Uterus (tissue), 4 donors: ENCODE results near the gene F3. TPM values are rescaled to one million over a fixed set of nuclear protein-coding genes. Genes with fewer than 3 reads are reported as not detected.
A peak's percentile ranks its signal among the peaks of the same experiment; 100 is the strongest.

Experiments used
- DNase-seq, 2 donors: peaks; one replicate each; pipeline ENCODE4 v3.0.0-alpha.2; 2019 to 2020
- H3K27ac ChIP-seq, 2 donors: fragments of 200-600 bp; sonication (generic); 1 replicate in 1 of 2; 2 replicates in 1 of 2; pipeline ENCODE4 v1.5.1; 2016 to 2018
- H3K27me3 ChIP-seq, 2 donors: fragments of 200-600 bp; sonication (generic); one replicate each; pipeline ENCODE4 v1.5.1; 2018 to 2019; ENCODE audit warnings: control low read depth in 1 of 2
- H3K36me3 ChIP-seq, 2 donors: fragments of 200-600 bp; sonication (generic); one replicate each; pipeline ENCODE4 v1.5.1; 2019; ENCODE audit warnings: control low read depth in 1 of 2
- H3K4me1 ChIP-seq, 2 donors: fragments of 200-600 bp; sonication (generic); one replicate each; pipeline ENCODE4 v1.5.1; 2018 to 2019; ENCODE audit warnings: control low read depth in 1 of 2
- H3K4me3 ChIP-seq, 2 donors: fragments of 200-600 bp; sonication (generic); 1 replicate in 1 of 2; 2 replicates in 1 of 2; pipeline ENCODE4 v1.5.1; 2018 to 2019; ENCODE audit warnings: mild to moderate bottlenecking in 1 of 2
- H3K9me3 ChIP-seq, 2 donors: fragments of 200-600 bp; sonication (generic); one replicate each; pipeline ENCODE4 v1.5.1; 2019; ENCODE audit warnings: control low read depth in 1 of 2
- POLR2A ChIP-seq, 2 donors: fragments of 450-650 bp; IDR thresholded peaks; one replicate each; pipeline ENCODE4 v1.6.1; 2016; ENCODE audit warnings: antibody characterized with exemption in 2 of 2, mild to moderate bottlenecking in 1 of 2, moderate library complexity in 1 of 2
- intact Hi-C: fragments of 100-400 bp; cut with DNase I; formaldehyde crosslinking; loops from one replicate; pipeline ENCODE4 v1.15.1; 2023; ENCODE audit warnings: low total_unique reads
- total RNA-seq, 4 donors: library from RNA; depleted of rRNA in 3 of 4; stranded (reverse); fragments of >200 nt in 3 of 4; gene quantifications; one replicate each; pipeline versions ENCODE4 v1.1.0 to v1.2.4, GENCODE V29; 2014 to 2023
- TF ChIP-seq, protein P1 (sequence below), 4 experiments: fragments of 200-600 bp in 2 of 4; fragments of 450-650 bp in 2 of 4; sonication (generic) in 2 of 4; IDR thresholded peaks; one replicate each; pipeline ENCODE4 v1.5.1; 2016 to 2019; ENCODE audit warnings: antibody characterized with exemption in 4 of 4, mild to moderate bottlenecking in 2 of 4, moderate library complexity in 1 of 4
- donor health status: DM: yes; HTN: yes; CAD: no.

F3 gene
- total RNA-seq, 4 donors from 2014 or later = 5.9 to 85.6 (median 40.9) TPM

DNA sequence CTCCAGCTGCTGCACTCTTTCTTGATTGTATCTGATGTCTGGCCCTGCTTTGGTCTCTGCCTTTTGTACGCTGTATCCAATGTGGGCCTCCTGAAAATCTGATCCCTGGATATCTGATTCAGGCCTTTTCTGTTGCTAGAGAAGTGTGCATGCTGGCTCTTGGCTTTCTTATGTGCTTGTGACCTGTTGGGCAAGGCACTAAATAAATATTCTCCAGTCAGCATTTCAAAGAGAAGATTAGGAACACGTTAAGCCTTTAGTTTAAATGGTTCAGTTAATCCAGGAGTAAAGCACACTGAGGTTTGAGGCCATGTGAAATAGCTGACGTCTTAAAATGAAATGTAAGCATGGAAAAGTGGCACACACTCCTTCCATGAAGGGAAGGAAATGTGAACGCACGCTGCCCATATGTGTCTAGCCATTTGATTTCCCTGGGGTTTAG lies 9.3 kb upstream of the F3 start:
- Histone ChIP-seq H3K27ac (no peak overlapping the region), H3K27me3 (no peaks in the 10 kb centered on the region), H3K9me3 (no peaks in the 10 kb centered on the region), H3K4me1 (no peaks in the 10 kb centered on the region), H3K36me3 (no peaks in the 10 kb centered on the region), H3K4me3 (no peak overlapping the region)
- intact Hi-C loops = no loop called here
- TF ChIP-seq, protein P1, sequence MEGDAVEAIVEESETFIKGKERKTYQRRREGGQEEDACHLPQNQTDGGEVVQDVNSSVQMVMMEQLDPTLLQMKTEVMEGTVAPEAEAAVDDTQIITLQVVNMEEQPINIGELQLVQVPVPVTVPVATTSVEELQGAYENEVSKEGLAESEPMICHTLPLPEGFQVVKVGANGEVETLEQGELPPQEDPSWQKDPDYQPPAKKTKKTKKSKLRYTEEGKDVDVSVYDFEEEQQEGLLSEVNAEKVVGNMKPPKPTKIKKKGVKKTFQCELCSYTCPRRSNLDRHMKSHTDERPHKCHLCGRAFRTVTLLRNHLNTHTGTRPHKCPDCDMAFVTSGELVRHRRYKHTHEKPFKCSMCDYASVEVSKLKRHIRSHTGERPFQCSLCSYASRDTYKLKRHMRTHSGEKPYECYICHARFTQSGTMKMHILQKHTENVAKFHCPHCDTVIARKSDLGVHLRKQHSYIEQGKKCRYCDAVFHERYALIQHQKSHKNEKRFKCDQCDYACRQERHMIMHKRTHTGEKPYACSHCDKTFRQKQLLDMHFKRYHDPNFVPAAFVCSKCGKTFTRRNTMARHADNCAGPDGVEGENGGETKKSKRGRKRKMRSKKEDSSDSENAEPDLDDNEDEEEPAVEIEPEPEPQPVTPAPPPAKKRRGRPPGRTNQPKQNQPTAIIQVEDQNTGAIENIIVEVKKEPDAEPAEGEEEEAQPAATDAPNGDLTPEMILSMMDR (IDR thresholded peaks at IDR 0.05) = no peak
- TF ChIP-seq POLR2A (IDR thresholded peaks at IDR 0.05) = no peak
- no peak for DNase-seq

GRCh38 chr1:94550396-94550795 lies 8.8 kb upstream of the F3 start:
- DNase-seq = no peak
- intact Hi-C loops = no loop called here
- Histone ChIP-seq H3K27ac (no peak overlapping the region), H3K9me3 (no peaks in the 10 kb centered on the region), H3K36me3 (no peaks in the 10 kb centered on the region), H3K4me1 (no peaks in the 10 kb centered on the region), H3K4me3 (no peak overlapping the region), H3K27me3 (no peaks in the 10 kb centered on the region)
- TF ChIP-seq, protein P1 (IDR thresholded peaks at IDR 0.05) = no peak
- TF ChIP-seq POLR2A (IDR thresholded peaks at IDR 0.05) = no peak

GRCh38 chr1:94549706-94550105 lies 8.1 kb upstream of the F3 start:
- H3K4me1 ChIP-seq = no peaks in the 10 kb centered on the region
- H3K4me3 ChIP-seq = no peak overlapping the region
- TF ChIP-seq POLR2A (IDR thresholded peaks at IDR 0.05) = no peak
- TF ChIP-seq, protein P1 (IDR thresholded peaks at IDR 0.05) = no peak
- H3K27ac ChIP-seq = no peak overlapping the region
- no peaks in the 10 kb centered on the region for H3K27me3 ChIP-seq
- no peaks in the 10 kb centered on the region for H3K36me3 ChIP-seq
- no peak for DNase-seq
- no peaks in the 10 kb centered on the region for H3K9me3 ChIP-seq
- intact Hi-C loops = no loop called here

- TF ChIP-seq, protein P1 (IDR thresholded peaks at IDR 0.05) = no peak
- TF ChIP-seq POLR2A (IDR thresholded peaks at IDR 0.05) = no peak
- Histone ChIP-seq H3K27me3 (no peaks in the 10 kb centered on the region), H3K4me1 (no peaks in the 10 kb centered on the region), H3K9me3 (no peaks in the 10 kb centered on the region), H3K27ac (peak overlapping the region in 1 of 2 donors; percentile 23), H3K36me3 (no peaks in the 10 kb centered on the region), H3K4me3 (no peak overlapping the region)
- intact Hi-C loops = no loop called here
- DNase-seq = no peak
Measured at GRCh38 chr1:94544706-94545490, 3.3 kb upstream of the F3 start.

DNA sequence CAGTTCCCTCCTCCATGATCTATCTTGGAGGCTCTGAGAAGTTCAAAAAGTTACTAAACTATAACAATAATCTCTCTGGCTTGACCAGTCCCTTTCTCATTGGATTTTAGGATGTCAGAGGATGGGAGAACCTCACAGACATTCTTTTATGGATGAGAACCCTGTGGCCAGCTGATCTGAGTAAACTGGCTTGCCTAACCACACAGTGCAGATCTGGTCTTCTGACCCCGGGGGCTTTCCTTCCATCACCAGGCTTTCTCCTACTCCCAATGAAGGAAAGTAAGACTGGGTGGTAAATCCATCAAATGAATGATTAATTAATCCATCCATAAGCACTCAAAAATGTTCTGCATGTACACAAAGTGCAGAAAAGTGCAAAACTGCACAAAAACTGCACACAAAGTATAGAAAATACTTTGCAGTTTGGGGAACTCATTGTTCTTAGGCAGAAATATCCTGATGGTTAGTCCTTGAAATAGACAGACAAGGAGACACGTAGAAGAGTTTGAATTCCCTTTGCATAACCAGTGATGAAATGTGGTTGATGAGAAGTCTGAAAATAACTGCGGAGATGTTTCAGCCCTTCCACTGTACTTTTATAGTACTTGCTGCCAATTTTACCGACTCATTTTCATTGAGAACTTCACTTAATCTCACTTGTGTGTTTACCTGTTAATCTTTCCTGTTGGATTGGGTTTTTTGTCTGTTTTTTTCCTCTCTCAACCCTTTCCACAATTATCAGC lies 2.5 kb upstream of the F3 start:
- Histone ChIP-seq H3K9me3 (no peaks in the 10 kb centered on the region), H3K4me1 (no peaks in the 10 kb centered on the region), H3K27ac (peak overlapping the region in 1 of 2 donors; percentile 23), H3K27me3 (no peaks in the 10 kb centered on the region), H3K4me3 (no peak overlapping the region), H3K36me3 (no peaks in the 10 kb centered on the region)
- no peak for TF ChIP-seq POLR2A (IDR thresholded peaks at IDR 0.05)
- TF ChIP-seq, protein P1 (IDR thresholded peaks at IDR 0.05) = no peak
- no peak for DNase-seq
- intact Hi-C loops = no loop called here
